Activated T-helper 9 cell treated with anti-CD3 and anti-CD28 coated beads, Interleukin-2, amount 50 U/mL, for 16 hours (primary cell): Measurements from ENCODE around the gene SORCS2.

Experiments
- DNase-seq: peaks from one replicate; pipeline ENCODE4 v3.0.0-alpha.2; 2020; ENCODE audit warnings: low read depth

The SORCS2 gene

GRCh38 chr4:7510066-7510465 is 317.7 kb downstream of the SORCS2 start:
- no peak for DNase-seq

GRCh38 chr4:7510538-7510937 is 318.2 kb downstream of the SORCS2 start:
- DNase-seq, result no peak

- no peak for DNase-seq
These were observed 319.2 kb downstream of the SORCS2 start for GRCh38 chr4:7511525-7511924.

DNA sequence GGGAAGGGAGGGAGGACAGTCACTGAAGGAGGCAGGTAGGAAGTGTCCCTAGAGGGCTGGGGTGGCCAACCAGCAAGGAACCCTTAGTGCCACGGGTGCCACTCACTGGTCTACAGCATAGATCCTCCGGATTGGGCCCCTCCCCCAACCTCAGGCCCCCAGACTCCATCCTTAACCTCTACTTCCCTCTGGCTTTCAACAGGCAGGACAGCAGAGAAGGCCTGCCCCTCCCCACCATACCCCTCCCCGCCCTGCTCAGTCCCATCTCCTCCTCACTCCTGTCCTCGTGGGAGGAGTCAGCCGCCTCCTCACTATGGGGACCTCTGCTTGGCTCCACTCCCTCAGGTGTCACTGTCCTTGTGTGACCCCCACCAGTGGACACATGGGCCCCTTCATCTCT is 320.1 kb downstream of the SORCS2 start:
- no peak for DNase-seq

- DNase-seq, result no peak
These were observed 320.6 kb downstream of the SORCS2 start for GRCh38 chr4:7512946-7513345.

DNA sequence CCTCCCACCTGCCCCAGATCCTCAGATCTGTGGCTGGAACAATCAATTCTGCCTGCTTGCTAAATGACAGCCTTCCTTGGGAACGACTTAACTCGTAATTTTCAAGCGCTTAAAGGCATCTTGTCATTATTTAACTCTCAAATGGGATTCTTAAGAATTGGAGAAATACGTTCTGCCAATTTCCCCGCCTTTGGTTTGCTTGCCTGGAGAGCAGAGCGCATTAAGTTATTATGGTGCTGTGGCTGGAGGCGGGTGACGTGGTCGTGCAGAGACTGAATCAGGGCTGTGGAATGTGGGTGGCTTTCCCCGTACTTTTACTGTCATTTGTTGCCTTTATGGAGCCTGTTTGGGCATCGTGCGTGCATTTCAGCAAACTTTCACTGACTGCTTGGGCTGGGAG is 321.3 kb downstream of the SORCS2 start:
- DNase-seq, result no peak

DNA sequence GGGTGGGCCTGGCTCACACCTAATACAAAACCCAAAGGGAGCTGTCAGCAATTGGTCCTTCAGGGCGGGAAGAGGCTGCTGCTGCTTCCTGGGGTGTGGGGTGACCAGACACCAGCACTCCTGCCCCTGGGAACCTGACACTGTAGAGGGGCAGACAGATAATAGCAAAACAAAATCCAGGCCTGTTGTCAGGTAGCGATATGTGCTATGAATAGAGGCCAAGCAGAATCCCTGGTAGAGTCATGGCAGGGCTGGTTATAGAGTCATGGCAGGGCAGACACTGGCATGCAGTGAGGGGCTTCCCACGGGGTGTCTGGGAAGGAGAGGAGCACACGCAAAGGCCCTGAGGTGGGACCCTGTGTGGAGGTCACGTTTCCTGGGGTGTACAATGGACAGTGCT is 321.9 kb downstream of the SORCS2 start:
- DNase-seq, result no peak

GRCh38 chr4:7514789-7515188 is 322.5 kb downstream of the SORCS2 start:
- no peak for DNase-seq

DNA sequence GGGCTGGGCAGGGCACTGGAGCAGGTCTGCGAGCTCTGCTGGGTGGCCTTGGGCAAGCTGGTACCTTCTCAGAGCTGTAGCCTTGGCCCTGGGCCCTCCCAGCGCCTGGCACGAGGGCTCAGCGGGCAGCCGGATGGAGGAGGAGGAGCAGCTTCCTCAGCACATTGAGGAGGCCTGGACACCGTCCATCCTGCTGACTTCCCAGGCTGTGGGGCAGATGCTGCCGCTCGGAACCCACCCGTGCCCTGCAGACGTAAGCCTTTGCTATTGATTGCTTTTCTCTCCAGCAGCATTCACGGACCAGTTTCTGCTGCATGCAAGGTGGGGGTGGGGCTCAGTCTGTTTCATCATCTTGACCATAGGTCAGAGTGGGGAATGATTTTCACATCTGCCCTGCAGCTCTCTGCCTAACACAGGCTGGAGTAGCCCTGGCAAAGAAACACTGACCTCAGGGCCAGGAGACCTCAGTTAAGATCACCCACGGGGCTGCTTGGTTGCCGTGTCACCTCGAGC is 323.1 kb downstream of the SORCS2 start:
- DNase-seq, result no peak

DNA sequence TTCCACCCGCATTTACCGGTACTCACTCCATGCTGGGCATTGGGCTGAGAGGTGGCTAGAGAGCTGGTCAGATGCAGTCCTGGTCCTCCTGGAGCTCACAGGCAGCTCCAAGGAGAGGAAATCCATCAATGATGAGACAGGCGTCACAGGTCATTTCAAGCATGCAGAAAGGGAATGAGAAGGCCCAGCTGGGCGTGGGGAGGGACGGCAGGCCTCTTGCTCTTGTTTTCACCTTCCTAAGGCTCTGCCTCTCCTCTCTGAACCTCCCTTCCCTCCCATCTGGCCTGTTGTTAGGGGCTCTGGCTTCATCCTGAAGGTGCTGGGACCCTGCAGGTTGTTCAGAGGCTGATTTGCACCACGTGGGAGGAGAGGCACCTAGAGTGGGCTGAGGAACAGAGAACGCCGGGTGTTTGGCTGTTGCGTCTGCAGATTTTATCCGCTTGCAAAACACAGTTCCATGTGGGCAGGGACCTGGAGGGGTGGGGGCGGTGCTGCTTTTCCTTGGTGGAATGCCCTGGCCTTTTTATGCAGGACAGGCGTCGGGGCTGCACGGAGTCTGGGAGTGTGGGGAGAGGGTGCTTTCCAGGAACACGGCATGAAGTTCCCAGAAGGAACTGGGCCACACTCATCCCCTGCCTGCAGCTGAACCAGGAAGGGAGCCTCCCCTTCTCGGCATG is 323.9 kb downstream of the SORCS2 start:
- DNase-seq, result no peak

DNA sequence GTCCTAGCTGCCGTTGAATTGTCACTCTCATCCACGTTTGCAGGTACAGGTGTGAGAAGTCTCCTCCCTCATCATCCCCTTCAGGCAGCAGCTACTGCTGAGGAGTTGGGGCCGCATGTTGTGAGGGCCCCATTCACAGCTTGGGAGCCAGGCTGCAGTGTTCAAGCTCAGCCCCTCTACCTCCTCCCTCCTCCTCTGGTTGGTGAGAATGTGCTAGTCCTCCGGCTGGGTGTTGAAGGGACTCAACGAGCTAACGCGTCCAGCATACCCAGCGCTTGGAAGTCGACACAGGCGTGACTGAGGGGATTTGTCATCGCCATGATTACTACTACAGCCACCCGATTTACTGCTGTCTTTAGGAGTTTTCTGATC is 324.4 kb downstream of the SORCS2 start:
- no peak for DNase-seq

GRCh38 chr4:7518871-7519637 is 326.7 kb downstream of the SORCS2 start:
- DNase-seq, result no peak

- DNase-seq, result no peak
These were observed 327.5 kb downstream of the SORCS2 start for GRCh38 chr4:7519638-7520376.

GRCh38 chr4:7521666-7522065 is 329.3 kb downstream of the SORCS2 start:
- no peak for DNase-seq

DNA sequence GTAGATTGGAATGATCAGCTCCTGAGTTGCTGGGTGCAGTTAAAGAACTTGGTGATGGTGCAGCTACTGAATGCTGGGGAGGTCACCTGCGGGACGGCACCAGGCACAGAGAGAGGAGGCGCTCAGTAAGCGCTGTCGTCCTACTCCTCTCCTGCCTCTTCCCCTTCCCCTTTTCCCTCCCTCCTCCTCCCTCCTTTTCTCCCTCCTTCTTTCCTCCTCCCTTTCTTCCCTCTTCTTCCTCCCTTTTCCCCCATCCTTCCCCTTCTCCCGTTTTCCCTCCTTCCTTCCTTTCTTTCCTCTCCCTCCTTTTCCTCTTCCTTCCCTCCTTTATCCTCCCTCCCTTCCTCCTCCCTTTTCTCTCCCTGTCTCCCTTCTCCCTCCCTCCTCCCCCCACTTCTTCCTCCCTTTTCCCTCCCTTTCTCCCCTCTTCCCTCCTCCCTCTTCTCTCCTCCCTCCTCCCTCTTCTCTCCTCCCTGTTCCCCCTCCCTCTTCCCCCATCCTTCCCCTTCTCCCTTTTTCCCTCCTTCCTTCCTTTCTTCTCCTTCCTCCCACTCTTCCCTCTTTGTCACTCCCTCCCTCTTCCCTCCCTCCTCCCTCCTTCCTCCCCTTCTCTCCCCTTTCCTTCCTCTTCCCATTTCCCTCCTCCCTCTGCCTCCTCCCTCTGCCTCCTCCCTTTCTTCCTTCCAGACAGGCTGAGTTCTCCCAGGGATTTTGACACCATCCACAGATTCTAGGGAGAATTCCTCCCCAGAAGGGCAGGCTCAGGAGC is 330.3 kb downstream of the SORCS2 start:
- DNase-seq, result no peak

- no peak for DNase-seq
These were observed 331.2 kb downstream of the SORCS2 start for GRCh38 chr4:7523526-7523925.

DNA sequence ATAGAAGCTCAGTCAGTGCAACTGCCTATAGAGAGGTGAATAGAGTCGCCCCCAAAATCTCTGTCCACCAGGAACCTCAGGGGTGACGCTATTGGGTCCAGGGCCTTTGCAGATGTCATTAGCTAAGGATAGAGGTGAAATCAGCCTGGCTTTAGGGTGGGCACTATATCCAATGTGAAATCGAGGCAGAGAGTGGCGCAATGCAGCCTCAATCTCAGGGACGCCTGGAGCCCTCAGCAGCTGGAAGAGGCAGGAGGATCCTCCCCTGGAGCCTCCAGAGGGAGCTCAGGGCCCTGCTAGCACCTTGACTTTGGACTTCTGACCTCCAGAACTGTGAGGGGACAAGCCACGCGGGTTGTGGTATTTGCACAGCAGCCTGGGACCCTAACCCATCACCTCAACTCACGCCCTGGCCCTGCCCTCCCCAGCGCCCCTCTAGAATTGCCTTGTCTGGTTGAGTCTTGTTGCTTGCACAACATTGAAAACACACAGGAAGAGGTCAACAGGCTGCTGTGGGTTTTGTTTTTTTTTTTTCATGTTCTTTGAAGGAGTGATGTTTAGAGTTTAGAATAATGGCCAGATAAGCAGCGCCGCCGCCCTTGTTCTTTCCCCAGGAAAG is 331.8 kb downstream of the SORCS2 start:
- DNase-seq, result no peak

GRCh38 chr4:7524843-7525242 is 332.5 kb downstream of the SORCS2 start:
- DNase-seq, result no peak

- no peak for DNase-seq
These were observed 334.2 kb downstream of the SORCS2 start for GRCh38 chr4:7526491-7526890.

DNA sequence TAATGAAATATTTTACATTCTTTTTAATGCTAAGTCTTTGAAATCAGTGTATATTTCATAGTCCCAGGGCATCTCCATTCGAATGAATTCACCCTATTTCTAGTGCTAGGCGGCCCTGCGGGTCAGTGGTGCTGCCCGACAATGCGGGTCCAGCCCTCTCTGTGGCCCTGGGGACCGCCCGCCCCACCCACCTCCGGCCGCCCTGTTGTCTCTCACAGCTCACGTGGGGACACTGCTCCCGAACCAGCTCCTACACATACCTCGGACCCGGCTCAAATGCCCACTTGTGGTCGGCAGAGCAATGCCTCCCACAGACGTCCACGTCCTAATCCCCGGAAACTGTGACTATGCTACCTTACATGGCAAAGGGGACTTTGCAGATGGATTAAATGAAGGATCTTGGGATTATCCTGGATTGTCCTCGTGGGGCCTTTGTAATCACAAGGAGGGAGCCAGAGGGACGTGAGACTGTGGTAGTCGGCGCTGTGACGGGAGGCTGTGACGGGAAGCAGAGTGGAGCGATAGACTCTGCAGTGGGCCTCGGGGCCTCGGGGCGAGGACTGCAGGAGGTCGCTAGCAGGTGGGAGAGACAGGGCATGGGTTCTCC is 334.7 kb downstream of the SORCS2 start:
- DNase-seq, result no peak

- no peak for DNase-seq
These were observed 337.2 kb downstream of the SORCS2 start for GRCh38 chr4:7529368-7530080.
